NCI-H1105 treated with DMSO at 0.1 percent for 48 hours (cell line): ENCODE results near the gene ABTB2.
"Not testable (repeated sequence)": the region's sequence is repeated elsewhere in the genome, so short reads cannot be mapped to it uniquely, and the experiment has no call there.

Experiments used
- DNase-seq: peaks from one replicate; lab custom pipeline; 2025; lab: John Stamatoyannopoulos, UW

ABTB2 gene

GRCh38 chr11:34357701-34358257, at the start of gene ABTB2:
Gene ABTB2, minus strand, starts transcription at chr11:34358010.
- peak; percentile 97 for DNase-seq

GRCh38 chr11:34407121-34407813, 49.5 kb upstream of the ABTB2 start:
- no peak for DNase-seq

- no peak for DNase-seq
Measured at GRCh38 chr11:34406413-34406812, 48.6 kb upstream of the ABTB2 start.

- DNase-seq: no peak
Measured at GRCh38 chr11:34405079-34405858, 47.5 kb upstream of the ABTB2 start.

- no peak for DNase-seq
Measured at GRCh38 chr11:34404280-34404679, 46.5 kb upstream of the ABTB2 start.

- DNase-seq: no peak
Measured at GRCh38 chr11:34403431-34403830, 45.6 kb upstream of the ABTB2 start.

GRCh38 chr11:34397811-34398210, 40.0 kb upstream of the ABTB2 start:
- DNase-seq: no peak

- no peak for DNase-seq
Measured at GRCh38 chr11:34397120-34397519, 39.3 kb upstream of the ABTB2 start.

GRCh38 chr11:34395916-34396550, 38.2 kb upstream of the ABTB2 start:
- DNase-seq: no peak

GRCh38 chr11:34394771-34395300, 37.0 kb upstream of the ABTB2 start:
- no peak for DNase-seq

- no peak for DNase-seq
Measured at GRCh38 chr11:34387653-34388052, 29.8 kb upstream of the ABTB2 start.

GRCh38 chr11:34386356-34386755, 28.5 kb upstream of the ABTB2 start:
- DNase-seq: not testable (repeated sequence)

- no peak for DNase-seq
Measured at GRCh38 chr11:34382532-34383276, 24.9 kb upstream of the ABTB2 start.

- no peak for DNase-seq
Measured at GRCh38 chr11:34381775-34382174, 24.0 kb upstream of the ABTB2 start.

GRCh38 chr11:34380696-34381095, 22.9 kb upstream of the ABTB2 start:
- no peak for DNase-seq

- DNase-seq: no peak
Measured at GRCh38 chr11:34379539-34379938, 21.7 kb upstream of the ABTB2 start.

- DNase-seq: no peak
Measured at GRCh38 chr11:34379079-34379478, 21.3 kb upstream of the ABTB2 start.

GRCh38 chr11:34373727-34374126, 15.9 kb upstream of the ABTB2 start:
- no peak for DNase-seq

GRCh38 chr11:34366522-34366921, 8.7 kb upstream of the ABTB2 start:
- DNase-seq: peak; percentile 16

- no peak for DNase-seq
Measured at GRCh38 chr11:34364102-34364501, 6.3 kb upstream of the ABTB2 start.

GRCh38 chr11:34363363-34364084, 5.7 kb upstream of the ABTB2 start:
- no peak for DNase-seq
